Smooth muscle cell of the brain vasculature (primary cell): ENCODE data around the gene ADGRD1.

ENCODE experiments used
- DNase-seq: peaks from one replicate; pipeline ENCODE4 v3.0.0-alpha.2; 2012; ENCODE audit warnings: low read depth, low spot score

Gene ADGRD1

DNA sequence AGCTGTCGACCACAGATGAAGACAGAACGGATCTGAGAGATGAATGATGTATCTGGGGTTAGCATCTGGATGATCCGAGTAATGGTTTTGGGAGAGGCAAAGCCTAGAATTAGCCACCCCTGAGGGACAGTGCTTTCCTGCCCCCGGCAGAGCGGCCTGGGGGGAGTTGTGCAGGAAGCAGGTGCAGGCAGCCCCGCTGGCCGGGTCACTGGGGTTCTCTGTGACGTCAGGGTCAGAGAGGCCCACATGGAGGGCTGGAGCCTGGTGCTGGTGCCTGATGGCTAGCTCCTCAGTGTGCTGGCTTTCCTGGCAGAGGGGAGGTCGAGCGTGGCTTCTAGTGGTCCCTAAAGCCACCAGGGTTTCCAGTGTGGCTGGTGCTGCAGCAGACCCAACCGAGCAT lies 70.3 kb downstream of the ADGRD1 start:
- DNase-seq: no peak

DNA sequence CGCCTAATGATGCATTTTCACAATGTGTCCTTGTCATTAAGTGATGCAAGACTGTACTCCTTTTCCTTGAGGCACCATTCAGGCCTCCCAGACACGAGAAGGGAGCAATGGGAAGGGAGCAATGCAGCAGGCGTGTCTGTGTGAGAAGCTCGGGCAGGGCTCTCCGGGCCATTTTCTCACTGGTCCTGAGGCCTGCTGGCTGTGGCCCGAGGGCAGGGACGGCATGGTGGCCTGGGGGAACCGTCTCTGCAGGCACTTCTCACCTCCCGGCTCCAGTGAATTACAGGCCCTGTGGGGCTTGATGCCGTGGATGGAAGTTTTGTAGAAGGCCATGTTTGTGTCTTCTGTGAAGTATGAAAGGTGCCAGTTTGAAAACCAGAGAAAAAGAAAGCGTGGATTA lies 71.0 kb downstream of the ADGRD1 start:
- no peak for DNase-seq

DNA sequence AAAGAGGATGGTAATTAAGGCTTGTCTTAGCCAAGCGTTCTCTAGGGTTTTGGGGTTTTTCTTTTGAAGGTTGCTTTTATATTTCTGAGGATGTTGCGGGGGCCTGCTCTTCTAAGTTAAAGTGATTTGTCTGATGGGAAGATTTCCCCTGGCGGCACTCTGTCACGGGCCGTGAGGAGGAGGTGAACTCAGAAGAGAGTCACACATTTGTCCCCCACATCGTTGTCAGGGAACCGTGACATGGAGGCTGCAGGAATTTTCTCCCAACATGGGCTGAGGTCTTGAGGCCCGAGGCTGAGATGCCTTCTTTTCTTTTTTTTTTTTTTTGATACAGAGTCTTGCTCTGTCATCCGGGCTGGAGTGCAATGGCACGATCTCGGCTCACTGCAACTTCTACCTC lies 71.5 kb downstream of the ADGRD1 start:
- DNase-seq: no peak

DNA sequence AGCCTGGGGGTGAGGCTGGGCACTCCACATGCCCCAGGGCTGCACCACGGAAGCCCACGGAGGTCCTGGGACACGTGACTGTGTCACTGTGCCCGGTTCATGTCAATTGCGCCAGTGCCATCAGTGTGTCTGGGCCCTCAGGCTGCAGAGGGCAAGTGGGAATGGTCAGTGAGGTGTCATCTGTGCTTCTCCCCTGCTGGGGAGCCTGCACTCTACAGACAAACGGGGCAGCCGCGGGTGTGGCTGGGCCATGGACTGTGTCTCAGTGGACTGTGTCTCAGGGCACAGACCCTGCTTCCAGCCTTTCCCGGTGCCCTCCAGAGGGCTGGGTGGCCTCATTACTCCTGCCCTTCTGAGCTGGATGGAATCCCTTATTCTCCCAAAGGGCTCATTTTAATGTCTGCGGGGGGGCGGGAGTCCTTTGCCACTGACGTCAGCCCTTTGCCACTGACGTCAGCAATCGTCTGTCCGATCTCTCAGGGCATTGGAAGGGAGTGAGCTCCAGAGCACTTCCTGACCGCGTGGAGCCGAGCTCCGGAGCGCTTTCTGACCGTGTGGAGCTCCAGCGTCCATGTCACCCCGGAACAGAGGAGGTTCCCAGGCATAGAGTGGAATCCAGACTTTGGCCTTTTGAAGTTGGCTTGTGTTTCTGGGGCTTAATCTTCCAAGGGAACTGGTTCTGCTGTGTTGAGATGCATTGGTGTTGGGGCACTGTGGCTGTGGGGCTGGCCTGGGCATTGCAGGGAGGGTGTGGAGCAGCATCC lies 72.4 kb downstream of the ADGRD1 start:
- no peak for DNase-seq

DNA sequence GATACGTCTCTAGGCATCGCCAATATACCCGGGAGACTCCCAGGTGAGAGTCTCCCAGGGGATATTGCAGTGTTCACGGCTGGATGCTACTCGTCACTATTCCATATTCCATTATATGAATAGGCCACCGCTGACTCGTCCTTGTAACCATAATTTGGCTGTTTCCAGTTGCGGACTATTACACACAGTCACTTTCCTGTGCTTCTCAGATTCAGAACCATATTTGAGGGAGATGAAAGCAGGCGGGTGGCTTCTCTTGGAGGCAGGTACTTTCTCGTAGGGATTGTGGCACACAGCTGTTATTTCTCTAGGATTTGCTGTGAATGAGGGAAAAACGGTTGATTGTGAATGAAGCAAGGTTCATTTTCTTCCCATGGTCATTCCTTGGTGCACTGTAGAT lies 73.0 kb downstream of the ADGRD1 start:
- no peak for DNase-seq

DNA sequence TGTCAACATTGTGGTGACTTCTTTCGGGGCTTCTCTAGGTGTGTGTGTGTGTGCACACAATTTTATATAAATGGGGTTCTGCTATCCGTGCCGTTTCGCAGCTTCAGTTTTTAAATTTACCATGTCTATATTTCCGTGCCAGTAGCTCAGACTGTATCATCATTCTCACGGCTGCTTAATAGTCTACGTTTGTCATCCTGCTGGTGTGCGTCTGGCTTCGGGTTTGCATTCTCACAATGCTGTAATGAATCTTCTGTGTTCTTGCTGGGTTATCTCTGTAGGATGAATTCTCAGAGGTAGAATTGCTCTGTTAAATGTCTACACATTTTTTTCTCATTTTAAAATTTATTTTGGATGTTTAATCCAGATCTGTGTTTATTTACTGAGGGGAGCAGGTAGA lies 73.6 kb downstream of the ADGRD1 start:
- DNase-seq: no peak

DNA sequence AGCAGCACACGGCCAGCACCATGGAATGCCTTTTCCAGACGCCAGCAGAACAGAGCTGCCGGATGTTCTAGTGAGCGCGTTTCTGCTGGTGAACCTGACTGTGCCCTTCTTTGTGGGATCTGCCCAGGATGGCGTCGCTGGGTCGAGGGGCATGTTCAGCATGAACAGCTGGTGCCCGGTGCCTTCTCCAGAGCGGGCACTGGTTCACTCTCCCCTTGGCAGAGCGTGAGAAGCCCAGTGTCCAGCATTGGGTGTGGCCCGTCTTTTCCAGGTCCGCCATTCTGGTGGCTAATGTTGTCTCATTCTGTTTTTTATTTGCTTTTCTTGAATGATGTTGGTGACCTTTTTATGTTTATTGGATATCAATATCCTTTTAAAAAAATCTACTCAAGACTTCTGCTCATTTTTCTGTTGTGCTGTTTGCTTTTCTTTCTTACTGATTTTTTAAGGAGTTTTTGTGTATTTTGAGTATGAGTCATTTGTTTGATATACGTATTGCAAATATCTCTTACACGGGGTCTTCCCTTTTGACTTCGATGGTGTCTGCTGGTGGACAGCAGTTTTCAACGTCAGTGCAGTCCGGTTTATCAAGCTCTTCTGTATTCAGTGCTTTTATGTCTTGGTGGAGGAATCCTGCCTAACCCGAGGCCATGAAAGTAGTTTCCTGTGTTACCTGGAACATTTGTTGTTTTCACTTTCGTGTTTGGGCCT lies 74.3 kb downstream of the ADGRD1 start:
- no peak for DNase-seq

DNA sequence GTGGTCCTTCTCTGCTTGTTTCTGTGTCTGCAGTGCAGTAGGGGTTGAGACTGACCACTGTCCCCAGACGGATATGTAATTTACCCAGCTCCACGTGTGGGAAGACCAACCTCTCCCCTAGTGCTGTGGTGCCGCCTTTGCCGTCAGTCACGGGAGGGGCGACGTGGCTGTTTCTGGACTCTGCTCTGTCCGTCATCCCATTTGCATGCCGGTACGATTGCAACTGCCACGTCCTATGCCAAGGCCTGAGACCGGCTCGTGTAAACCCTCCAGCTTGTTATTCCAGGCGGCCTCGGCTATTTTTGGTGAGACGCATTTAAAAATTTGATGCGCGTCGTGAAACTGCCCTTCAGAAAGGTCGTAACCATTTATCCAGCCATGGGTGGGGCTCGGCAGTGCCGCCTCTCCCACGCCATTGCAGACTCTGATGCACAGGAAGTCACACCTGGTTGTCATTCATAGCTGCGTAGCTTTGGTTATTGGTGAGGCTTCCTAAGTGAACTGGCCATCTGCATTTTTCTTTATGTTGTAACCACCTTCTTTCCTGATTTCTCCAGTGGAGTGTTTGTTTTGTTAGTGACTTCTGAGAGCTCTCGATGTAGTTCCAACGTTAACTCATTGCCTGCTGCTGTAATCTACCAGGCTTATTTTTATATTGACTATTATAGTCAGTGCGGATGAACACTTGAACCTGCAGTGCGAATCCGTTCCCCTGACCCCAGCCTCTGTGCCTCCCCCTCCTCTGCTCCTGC lies 75.1 kb downstream of the ADGRD1 start:
- DNase-seq: no peak

DNA sequence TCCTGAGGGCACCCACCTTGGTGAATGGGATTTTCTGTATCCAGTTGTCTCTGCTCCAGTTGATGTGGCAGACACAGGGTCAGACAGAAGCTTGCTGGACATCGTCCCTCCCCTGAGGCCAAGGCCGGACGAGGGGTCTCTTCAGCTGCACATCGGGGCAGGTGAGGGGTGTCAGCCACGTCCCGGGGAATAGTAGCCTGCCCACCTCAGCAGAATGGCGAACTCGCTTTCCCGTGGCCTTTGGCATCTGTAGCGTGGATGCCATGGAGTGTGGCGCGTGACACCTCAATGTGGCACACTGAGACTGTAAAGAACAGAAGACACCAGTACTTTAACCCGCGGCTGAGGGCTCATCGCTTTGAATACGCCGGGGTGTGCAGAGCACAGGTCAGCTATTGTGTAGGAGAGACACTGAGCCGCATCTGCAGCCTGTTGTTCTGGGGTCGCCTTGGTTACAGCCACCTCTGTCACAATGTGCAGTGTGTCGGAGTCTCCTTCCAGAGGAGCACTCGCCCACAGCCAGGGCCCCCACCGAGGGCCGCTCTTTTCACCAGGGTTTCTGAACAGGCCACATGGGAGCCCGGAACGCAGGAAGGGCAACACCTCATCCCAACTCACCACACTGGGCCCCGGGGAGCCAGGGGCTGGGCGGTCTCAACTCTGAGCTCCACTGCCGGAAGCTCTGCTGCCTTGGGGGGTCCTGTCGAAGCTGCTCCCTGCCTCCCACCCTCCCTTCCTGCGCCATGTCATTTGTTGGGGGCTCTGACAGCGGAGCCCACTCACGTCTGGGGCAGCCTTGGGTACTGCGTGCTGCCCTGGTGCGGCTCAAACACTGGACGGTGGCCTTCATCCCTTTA lies 77.0 kb downstream of the ADGRD1 start:
- DNase-seq: no peak

DNA sequence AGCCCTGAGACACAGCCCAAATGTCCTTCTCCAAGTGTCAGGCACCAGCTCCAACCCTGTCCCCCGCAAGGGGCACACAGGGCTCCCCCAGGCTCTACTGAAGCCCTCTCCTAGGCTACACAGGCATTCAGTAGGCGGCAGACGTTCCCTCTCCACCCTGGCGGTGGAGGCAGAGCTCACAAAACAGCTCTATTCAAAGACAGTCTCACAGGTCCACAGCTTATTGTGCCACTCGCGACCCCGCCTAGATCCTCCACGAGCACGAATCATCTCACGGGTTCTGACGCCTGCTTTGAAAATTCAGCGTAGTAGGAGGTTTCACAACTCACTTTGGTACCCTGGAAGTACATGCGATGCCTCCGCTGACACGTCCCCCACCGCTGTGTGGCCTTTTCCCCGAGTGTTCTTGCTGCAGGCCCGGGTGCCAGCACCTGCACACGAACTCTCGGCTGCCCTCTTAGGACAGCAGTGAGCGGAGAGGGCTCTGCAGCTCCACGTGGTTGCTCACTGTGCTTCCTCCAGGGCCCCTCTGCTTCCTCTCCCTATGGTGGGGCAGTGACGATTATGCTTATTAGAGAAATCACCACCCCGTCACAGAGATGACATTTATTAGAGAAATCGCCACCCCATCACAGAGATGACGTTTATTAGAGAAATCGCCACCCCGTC lies 78.5 kb downstream of the ADGRD1 start:
- DNase-seq: no peak

DNA sequence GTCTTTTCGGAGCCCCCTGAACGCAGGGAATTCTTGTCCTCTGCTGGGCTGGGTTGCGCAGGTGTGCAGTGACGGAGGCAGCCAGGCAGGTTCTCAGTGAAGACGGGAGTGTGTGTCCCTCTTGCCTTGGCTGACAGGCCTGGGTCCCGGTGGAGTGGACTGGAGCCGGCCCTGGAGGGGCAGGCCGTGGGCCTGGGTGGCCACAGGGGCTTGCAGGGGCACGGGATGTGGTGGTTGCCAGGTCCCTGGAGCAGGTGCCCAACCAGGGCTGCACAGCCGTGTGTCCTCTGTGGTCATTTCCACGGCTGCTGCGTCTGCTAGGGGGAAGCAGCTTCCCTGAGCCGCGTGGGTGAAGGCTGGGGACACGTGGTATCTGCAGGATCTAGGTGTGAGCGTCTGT lies 79.8 kb downstream of the ADGRD1 start:
- DNase-seq: no peak

DNA sequence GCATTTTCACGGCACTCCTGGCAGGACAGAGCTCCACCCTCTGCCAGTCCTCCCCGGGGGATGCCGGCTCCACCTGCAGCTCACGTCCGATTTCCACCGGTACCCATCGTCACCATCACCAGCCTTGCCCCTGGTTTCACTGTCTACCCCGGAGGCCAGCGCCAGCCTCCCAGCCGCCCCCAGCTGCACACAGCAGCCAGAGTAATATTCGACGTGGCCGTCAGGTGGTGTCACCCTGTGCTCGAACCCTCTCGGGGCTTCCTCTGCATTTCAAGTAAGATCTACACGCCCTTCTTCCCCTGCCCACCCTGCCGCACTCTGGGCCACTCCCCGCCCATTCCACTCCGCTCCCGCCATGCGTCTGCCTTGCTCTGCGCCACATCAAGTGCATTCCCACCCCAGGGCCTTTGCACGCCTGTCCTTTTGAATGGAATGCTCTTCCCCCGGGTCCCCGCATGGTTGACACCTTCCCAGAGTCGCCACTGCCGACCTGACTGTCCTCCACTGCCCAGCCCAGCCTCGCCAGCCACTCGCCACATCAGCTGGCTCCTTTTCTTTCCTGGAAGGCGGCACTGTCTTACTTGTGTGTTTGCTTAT lies 80.3 kb downstream of the ADGRD1 start:
- DNase-seq: no peak

DNA sequence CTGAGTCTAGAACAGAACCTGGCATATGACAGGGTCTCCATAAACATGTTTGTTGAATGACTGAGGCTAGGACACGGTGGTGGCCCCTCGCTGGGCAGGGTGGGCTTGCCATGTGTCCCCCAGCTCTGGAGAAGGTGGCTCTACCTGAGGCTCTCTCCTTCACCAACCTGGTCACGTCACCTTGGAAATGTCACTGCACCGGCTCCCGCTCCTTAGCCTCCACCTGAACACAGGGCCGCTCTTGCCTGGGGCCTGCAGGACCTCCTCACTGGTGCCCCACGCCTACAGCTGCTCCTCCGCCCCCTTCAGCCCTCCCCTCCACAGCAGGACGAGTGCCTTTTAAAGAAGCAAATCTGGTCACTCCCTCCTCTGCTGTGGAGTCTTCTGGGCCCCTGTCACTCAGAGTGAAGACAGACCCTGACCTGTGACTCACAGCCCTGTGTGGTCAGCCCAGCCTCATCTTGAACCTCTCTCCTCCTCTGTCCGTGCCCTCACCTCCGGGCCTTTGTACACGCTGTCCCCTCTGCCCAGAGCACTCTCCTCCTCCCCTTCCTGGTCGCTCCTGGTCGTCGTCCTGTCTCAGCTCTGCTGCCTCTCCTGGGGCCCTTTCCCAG lies 81.0 kb downstream of the ADGRD1 start:
- DNase-seq: no peak

DNA sequence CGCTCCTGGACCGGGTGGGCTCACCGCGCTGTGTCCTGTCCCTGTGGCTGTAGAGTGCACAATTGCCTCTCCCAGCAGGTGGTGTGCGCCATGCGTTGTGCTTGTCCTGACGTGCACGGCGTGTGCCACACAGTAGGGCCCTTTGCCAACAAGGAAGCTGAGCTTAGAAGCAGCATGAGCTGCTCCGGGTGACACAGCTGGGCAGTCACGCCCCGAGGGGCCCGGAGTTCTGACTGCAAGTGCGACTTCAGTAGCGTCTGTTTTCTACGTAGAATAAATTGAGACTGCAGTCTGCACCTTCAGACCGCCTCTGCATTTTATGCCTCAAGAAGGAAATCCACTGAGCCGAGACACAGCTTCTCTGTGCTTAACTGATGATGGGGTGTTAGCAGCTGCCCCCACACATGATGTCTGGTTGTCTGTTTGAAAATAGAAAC lies 81.6 kb downstream of the ADGRD1 start:
- DNase-seq: no peak

DNA sequence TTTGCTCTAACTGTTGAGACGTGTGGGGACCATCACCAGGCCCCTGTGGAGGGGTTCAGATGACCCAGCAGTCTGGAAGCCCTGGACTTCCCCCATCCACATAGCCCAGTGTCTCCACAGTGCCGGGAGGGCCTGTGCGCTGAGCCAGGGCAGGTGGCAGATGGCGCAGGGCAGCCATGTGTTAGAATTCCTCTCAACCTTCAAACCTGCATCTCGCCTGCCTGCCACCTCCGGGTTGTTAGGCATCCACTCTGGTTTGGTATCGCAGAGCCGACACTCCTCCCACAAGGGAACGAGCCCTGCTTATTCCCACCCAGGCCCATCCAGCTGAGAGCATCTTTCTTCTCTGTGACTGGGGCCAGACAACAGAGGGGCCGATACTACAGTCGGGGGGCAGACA lies 84.5 kb downstream of the ADGRD1 start:
- no peak for DNase-seq

DNA sequence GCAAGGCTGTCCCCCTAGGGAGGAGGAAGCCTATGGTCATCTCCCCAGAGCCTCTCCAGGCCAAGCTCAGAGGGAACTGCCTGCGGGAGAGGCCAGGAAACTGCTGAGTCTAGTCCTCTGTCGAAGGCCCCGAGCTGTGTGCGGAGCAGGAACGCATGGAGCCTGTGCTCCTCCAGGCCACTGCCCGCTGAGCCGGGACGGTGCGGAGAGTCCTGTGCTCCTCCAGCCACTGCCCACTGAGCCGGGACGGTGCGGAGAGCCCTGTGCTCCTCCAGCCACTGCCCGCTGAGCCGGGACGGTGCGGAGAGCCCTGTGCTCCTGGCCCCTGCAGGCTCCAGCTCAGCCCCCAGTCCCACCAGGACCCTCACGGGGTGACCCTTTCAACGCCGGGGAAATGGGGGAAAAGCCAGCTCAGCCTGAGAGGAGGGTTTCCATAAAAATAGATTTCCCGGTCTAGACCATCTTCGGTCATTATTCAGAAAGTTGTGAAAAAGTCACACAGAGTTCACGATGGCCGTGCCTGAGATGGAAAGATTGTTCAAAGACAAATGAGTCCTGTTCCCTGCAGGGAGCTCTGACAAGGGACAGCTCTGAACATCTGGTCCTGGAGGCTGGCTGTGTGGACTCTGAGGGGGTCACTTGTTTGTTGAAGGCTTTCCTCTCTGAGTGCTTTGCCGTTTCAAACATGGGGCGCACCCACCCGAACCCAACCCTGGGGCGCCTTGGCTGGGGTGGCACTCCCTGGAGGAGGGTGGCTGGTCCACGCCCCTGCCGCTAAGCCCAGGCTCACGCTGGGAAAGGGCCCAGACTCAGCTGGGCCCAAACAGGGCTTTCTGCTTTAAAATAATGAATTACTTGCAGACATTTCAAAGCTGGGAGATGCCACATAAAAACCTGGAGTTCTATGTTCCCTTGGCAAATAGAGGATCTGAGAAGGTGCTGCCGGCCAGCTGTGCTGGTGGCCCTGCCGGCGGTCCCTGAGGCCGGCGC lies 85.5 kb downstream of the ADGRD1 start:
- DNase-seq: no peak

DNA sequence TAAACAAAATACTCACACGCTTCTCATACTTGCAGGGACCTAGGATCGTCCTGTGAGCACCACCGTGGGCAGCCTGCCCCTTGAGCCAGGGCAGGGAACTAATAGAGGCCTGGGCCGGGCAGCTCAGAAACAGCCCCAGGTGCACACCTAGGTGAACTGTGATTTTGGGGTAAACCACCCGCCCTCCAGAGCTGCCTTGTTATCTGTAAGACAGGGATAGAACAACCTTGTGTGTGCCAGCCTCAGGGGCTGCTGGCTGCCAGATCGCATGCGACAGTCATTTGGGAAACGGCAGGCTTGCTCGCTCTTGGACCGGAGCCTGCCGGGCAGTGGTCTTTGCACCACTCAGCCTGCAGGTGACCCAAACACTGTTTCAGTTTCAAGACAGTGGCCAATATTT lies 86.8 kb downstream of the ADGRD1 start:
- DNase-seq: no peak

DNA sequence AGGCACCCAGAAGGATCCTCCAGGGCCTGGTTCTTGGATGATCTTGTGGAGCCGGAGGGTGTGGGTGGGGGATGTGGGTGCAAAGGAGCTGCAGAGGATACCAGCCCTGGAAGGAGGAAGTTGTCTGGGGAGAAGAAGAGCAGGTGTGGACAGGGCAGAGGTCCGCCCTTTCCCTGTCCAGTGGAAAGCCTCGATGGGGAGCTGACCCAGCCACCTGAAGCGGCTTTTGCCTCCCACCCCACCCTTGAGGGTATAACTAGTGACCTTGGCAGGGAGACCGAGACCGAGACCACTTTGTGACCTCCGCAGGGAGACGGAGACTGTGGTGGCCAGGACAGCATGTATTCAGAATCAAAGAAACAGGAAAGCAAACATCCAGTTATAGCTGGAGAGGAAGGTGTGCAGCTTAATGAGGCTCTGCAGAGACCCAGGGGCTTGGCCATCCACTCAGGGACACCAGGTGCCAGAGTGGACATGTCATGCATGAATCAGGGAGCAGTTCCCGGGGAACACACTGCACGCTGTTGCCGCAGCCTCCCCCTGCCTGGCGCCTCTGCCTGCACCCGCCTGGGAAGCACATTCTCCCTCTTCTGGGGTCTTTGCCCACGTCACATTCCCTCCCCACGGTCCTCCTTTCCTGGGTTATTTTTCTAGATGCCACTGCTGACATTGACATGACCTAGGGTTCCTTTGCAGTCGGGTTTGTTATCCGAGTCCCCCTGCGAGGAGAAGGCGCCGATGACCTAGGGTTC lies 87.7 kb downstream of the ADGRD1 start:
- DNase-seq: no peak
